K562 (cell line): ENCODE measurements around the gene WASHC4. TPM values are rescaled to one million over a fixed set of nuclear protein-coding genes. Genes with fewer than 3 reads are reported as not detected.

Source experiments
- ATAC-seq: fragments of 200-7000 bp; cut with Tn5 transposase; 3 replicates; pipeline ENCODE4 v1.9.1; 2020; ENCODE audit warnings: moderate library complexity
- BruUV-seq: library from RNA; stranded (reverse); fragments of 400-500 nt; replicated peaks from 2 replicates; lab custom pipeline; 2021; lab: Mats Ljungman, UMichigan
- CTCF ChIA-PET: fragments of 300-600 bp; formaldehyde crosslinking; extraction: SDS; loops from one replicate; lab custom pipeline; 2021; ENCODE audit warnings: low intra/inter-chr PET ratio; lab: Yijun Ruan, JAX
- POLR2A ChIA-PET: fragments of 300-600, 350-650 bp; sonication (Branson Sonifier 250); formaldehyde crosslinking; extraction: SDS; loops from one replicate; lab custom pipeline; 2021; ENCODE audit warnings: antibody characterized with exemption, inconsistent platforms; lab: Yijun Ruan, JAX
- DNase-seq, 4 experiments: peaks; one replicate each; pipeline versions ENCODE4 v3.0.0 to v3.0.0-alpha.2; 2011 to 2018; ENCODE audit warnings: low spot score in 3 of 4, mixed read lengths in 3 of 4; ENCODE audit errors: extremely low read depth in 1 of 4
- FAIRE-seq: peaks from 2 replicates; lab custom pipeline; 2011; peaks lifted over from hg19 to GRCh38; lab: Jason Lieb, UNC
- H2AFZ ChIP-seq: 2 replicates; pipeline ENCODE4 v1.6.0; 2011; ENCODE audit warnings: low read depth, low read length, control low read depth, inconsistent platforms
- H3K27ac ChIP-seq: fragments of 200-600 bp; 3 replicates; pipeline ENCODE4 v1.8.0; 2011; ENCODE audit warnings: low read depth, mild to moderate bottlenecking, control low read depth, inconsistent platforms, low read length, moderate library complexity, mixed read lengths; ENCODE audit errors: extremely low read depth
- H3K27me3 ChIP-seq, 2 experiments: fragments of 300-600 bp in 1 of 2; 2 replicates in 1 of 2; 3 replicates in 1 of 2; pipeline versions ENCODE4 v1.6.0 to v1.8.0; 2011; ENCODE audit warnings: inconsistent platforms in 2 of 2, low read length in 2 of 2, mild to moderate bottlenecking in 1 of 2, mixed read lengths in 1 of 2, moderate library complexity in 1 of 2; ENCODE audit not compliant: control insufficient read depth in 2 of 2, insufficient read depth in 2 of 2
- H3K36me3 ChIP-seq: fragments of 300-600 bp; 3 replicates; pipeline ENCODE4 v1.8.0; 2011; ENCODE audit warnings: mild to moderate bottlenecking, low read length, inconsistent platforms; ENCODE audit not compliant: control insufficient read depth, insufficient read depth
- H3K4me1 ChIP-seq, 2 experiments: fragments of 200-600 bp in 1 of 2; replicated peaks in 1 of 2; 2 replicates in 1 of 2; 3 replicates in 1 of 2; pipeline versions ENCODE4 v1.5.1 to v1.8.0; 2011; ENCODE audit warnings: inconsistent platforms in 2 of 2, low read length in 2 of 2, mild to moderate bottlenecking in 1 of 2, mixed read lengths in 1 of 2, moderate library complexity in 1 of 2; ENCODE audit not compliant: control insufficient read depth in 2 of 2, insufficient read depth in 2 of 2
- H3K4me2 ChIP-seq: 2 replicates; pipeline ENCODE4 v1.6.1; 2011; ENCODE audit warnings: low read length, control low read depth, inconsistent platforms, mixed read lengths; ENCODE audit not compliant: insufficient read depth
- H3K4me3 ChIP-seq: fragments of 200-600 bp; sonication (generic), shearing (Covaris generic); 2 replicates; pipeline ENCODE4 v1.5.1; 2016; ENCODE audit warnings: control low read depth, inconsistent platforms
- H3K79me2 ChIP-seq: fragments of 200-600 bp; 3 replicates; pipeline ENCODE4 v1.8.0; 2011; ENCODE audit warnings: low read length, inconsistent platforms; ENCODE audit not compliant: control insufficient read depth, insufficient read depth
- H3K9ac ChIP-seq, 2 experiments: 2 replicates each; pipeline versions ENCODE4 v1.6.0 to v1.6.1; 2011; ENCODE audit warnings: low read depth in 2 of 2, low read length in 2 of 2, control low read depth in 1 of 2, inconsistent platforms in 1 of 2, mild to moderate bottlenecking in 1 of 2, mixed read lengths in 1 of 2; ENCODE audit not compliant: insufficient read depth in 1 of 2
- H3K9me1 ChIP-seq: one replicate; pipeline ENCODE4 v1.6.0; 2011; ENCODE audit warnings: inconsistent platforms, mild to moderate bottlenecking, low read length, moderate library complexity; ENCODE audit not compliant: control insufficient read depth, insufficient read depth
- H3K9me3 ChIP-seq: replicated peaks from 2 replicates; pipeline ENCODE4 v1.5.1; 2011; ENCODE audit warnings: low read depth, low read length, inconsistent platforms; ENCODE audit not compliant: control insufficient read depth, insufficient read depth
- H4K20me1 ChIP-seq: replicated peaks from 2 replicates; pipeline ENCODE4 v1.6.1; 2011; ENCODE audit warnings: low read length, inconsistent platforms, mixed read lengths; ENCODE audit not compliant: control insufficient read depth, insufficient read depth
- BRCA1 ChIP-seq, 2 experiments: fragments of 450-650 bp in 1 of 2; sonication (generic) in 1 of 2; formaldehyde crosslinking in 1 of 2; IDR thresholded peaks; 2 replicates each; pipeline versions ENCODE4 v1.5.0 to v1.6.1; 2017 to 2020; ENCODE audit warnings: mild to moderate bottlenecking in 1 of 2, missing genetic modification reagents in 1 of 2
- DEAF1 ChIP-seq: fragments of 450-650 bp; formaldehyde crosslinking; IDR thresholded peaks from 2 replicates; pipeline ENCODE4 v1.4.0; 2020; ENCODE audit warnings: mild to moderate bottlenecking, moderate library complexity
- HIVEP1 ChIP-seq: fragments of 250-450 bp; sonication (Bioruptor Pico); IDR thresholded peaks from 2 replicates; pipeline ENCODE4 v1.4.0; 2020; ENCODE audit warnings: mild to moderate bottlenecking
- MTA3 ChIP-seq: fragments of 450-650 bp; formaldehyde crosslinking; IDR thresholded peaks from 2 replicates; pipeline ENCODE4 v1.6.1; 2017; ENCODE audit warnings: mild to moderate bottlenecking, borderline replicate concordance
- SAFB ChIP-seq: fragments of 200-400 bp; formaldehyde crosslinking; IDR thresholded peaks from 2 replicates; pipeline ENCODE4 v1.6.1; 2017; ENCODE audit warnings: low read depth, low read length, borderline replicate concordance
- SREBF2 ChIP-seq: sonication (generic); formaldehyde crosslinking; IDR thresholded peaks from 2 replicates; pipeline ENCODE4 v1.4.0; 2020; ENCODE audit warnings: mild to moderate bottlenecking, missing genetic modification reagents
- SRSF7 ChIP-seq: fragments of 200-400 bp; formaldehyde crosslinking; optimal IDR thresholded peaks from 2 replicates; pipeline ENCODE3; 2017; ENCODE audit warnings: mild to moderate bottlenecking, low read depth, low read length
- TARDBP ChIP-seq: fragments of 450-650 bp; IDR thresholded peaks from 2 replicates; pipeline ENCODE4 v1.6.1; 2016
- U2AF2 ChIP-seq: fragments of 200-400 bp; formaldehyde crosslinking; optimal IDR thresholded peaks from 2 replicates; pipeline ENCODE3; 2017; ENCODE audit warnings: low read depth, mild to moderate bottlenecking, low read length
- ZBTB12 ChIP-seq: fragments of 250-450 bp; sonication (Bioruptor Pico); IDR thresholded peaks from 2 replicates; pipeline ENCODE4 v1.4.0; 2020
- ZNF124 ChIP-seq: sonication (generic); formaldehyde crosslinking; IDR thresholded peaks from 2 replicates; pipeline ENCODE4 v1.8.1; 2022; ENCODE audit warnings: missing genetic modification reagents
- ZNF311 ChIP-seq: fragments of 250-450 bp; sonication (Bioruptor Pico); IDR thresholded peaks from 2 replicates; pipeline ENCODE4 v1.4.0; 2020; ENCODE audit warnings: mild to moderate bottlenecking, moderate library complexity
- WGBS: fragments of 100-300 bp; shearing (Covaris generic); methylation state at CpG from one replicate; pipeline ENCODE4 v1.1.6; 2016; ENCODE audit warnings: low coverage, mixed read lengths; ENCODE audit not compliant: insufficient coverage; ENCODE audit errors: missing lambda C conversion rate; 5-methylcytosine and 5-hydroxymethylcytosine counted together
- in situ Hi-C: fragments of 300-500 bp; cut with MboI; formaldehyde crosslinking; loops from 4 replicates; pipeline ENCODE4 v1.15.0; 2018; ENCODE audit warnings: inconsistent platforms, mixed read lengths
- intact Hi-C: fragments of 100-400 bp; cut with micrococcal nuclease; formaldehyde crosslinking; loops from 2 replicates; pipeline ENCODE4 v1.14.2; 2022
- polyA plus RNA-seq, 8 experiments: library from polyadenylated mRNA; depleted of rRNA in 4 of 8; stranded (reverse) in 5 of 8; unstranded in 3 of 8; fragments of >200 nt; fragmentation: Nextera tagmentation in 2 of 8; fragmentation: Illumina TruSeq in 1 of 8; extraction: Ambion mirVana in 2 of 8; extraction: Trizol in 1 of 8; gene quantifications; 2 replicates each; pipeline versions ENCODE4 v1.2.1 to v1.2.3, GENCODE V29; 2011 to 2014; ENCODE audit warnings: inconsistent platforms in 1 of 8, missing spikeins in 1 of 8
- total RNA-seq, 7 experiments: library from RNA; depleted of rRNA in 6 of 7; stranded (reverse); fragments of >200 nt in 6 of 7; fragmentation: Illumina TruSeq in 2 of 7; extraction: Trizol in 2 of 7; gene quantifications; 2 replicates each; pipeline versions ENCODE4 v1.2.1 to v1.2.3, GENCODE V29; 2011 to 2021; ENCODE audit warnings: low replicate concordance in 1 of 7
- TF ChIP-seq, protein P1 (sequence below), 2 experiments: fragments of 450-650 bp; conservative IDR thresholded peaks; 2 replicates each; pipeline ENCODE4 v1.6.1; 2017; ENCODE audit warnings: mild to moderate bottlenecking in 2 of 2, moderate library complexity in 2 of 2
- TF ChIP-seq, protein P2 (sequence below): sonication (generic); formaldehyde crosslinking; IDR thresholded peaks from 2 replicates; pipeline ENCODE4 v1.8.1; 2022; ENCODE audit warnings: missing genetic modification reagents
- TF ChIP-seq, protein P3 (sequence below): sonication (generic); formaldehyde crosslinking; IDR thresholded peaks from 2 replicates; pipeline ENCODE4 v1.8.0; 2022; ENCODE audit warnings: missing genetic modification reagents, mild to moderate bottlenecking, borderline replicate concordance

WASHC4 gene
- total and polyA plus RNA-seq, 9 of the 15 experiments (the other 6 are each of a cell fraction or from before 2014, with no cell fraction given) = 12.5 to 38.5 (median 21.3) TPM

GRCh38 chr12:105138248-105138647 is 30.7 kb downstream of the WASHC4 start:
- DNase-seq (no peak), FAIRE-seq (no peak), ATAC-seq (no peak)
- Histone ChIP-seq H3K4me2 (no peak overlapping the region), H3K4me1 (no peaks in the 10 kb centered on the region), H2AFZ (no peak overlapping the region), H3K4me3 (no peak overlapping the region), H3K9ac (no peak overlapping the region), H3K27ac (no peak overlapping the region), H3K79me2 (no peaks in the 10 kb centered on the region), H4K20me1 (no peaks in the 10 kb centered on the region), H3K9me3 (no peaks in the 10 kb centered on the region), H3K36me3 (peaks cover 48% of the 10 kb centered on the region), H3K27me3 (no peaks in the 10 kb centered on the region), H3K9me1 (no peaks in the 10 kb centered on the region)
- ChIA-PET CTCF (no interaction called here), POLR2A (interaction anchor here (1.8 kb wide), 1 partner anchor 10 kb away, joined by 5 read pairs; no protein-coding TSS in a partner anchor)
- in situ Hi-C loops (no loop called here), intact Hi-C loops (no loop called here)
- BruUV-seq = no TSS peak
- 97% methylated on average over 2 of the region's 2 CpGs for WGBS
- TF ChIP-seq BRCA1 (IDR thresholded peaks at IDR 0.05) (no peak), BRCA1 (CRISPR knock-in tag; IDR thresholded peaks at IDR 0.05) (no peak), MTA3 (no peak), ZBTB12 (CRISPR knock-in tag) (no peak), HIVEP1 (CRISPR knock-in tag) (no peak), SRSF7 (no peak), U2AF2 (no peak), SAFB (no peak), SREBF2 (no peak), DEAF1 (CRISPR knock-in tag) (no peak), TARDBP (no peak), ZNF124 (CRISPR knock-in tag) (no peak), ZNF311 (CRISPR knock-in tag) (no peak)
- TF ChIP-seq, protein P1, sequence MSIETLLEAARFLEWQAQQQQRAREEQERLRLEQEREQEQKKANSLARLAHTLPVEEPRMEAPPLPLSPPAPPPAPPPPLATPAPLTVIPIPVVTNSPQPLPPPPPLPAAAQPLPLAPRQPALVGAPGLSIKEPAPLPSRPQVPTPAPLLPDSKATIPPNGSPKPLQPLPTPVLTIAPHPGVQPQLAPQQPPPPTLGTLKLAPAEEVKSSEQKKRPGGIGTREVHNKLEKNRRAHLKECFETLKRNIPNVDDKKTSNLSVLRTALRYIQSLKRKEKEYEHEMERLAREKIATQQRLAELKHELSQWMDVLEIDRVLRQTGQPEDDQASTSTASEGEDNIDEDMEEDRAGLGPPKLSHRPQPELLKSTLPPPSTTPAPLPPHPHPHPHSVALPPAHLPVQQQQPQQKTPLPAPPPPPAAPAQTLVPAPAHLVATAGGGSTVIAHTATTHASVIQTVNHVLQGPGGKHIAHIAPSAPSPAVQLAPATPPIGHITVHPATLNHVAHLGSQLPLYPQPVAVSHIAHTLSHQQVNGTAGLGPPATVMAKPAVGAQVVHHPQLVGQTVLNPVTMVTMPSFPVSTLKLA (conservative IDR thresholded peaks at IDR 0.05) = no peak
- TF ChIP-seq, protein P2, sequence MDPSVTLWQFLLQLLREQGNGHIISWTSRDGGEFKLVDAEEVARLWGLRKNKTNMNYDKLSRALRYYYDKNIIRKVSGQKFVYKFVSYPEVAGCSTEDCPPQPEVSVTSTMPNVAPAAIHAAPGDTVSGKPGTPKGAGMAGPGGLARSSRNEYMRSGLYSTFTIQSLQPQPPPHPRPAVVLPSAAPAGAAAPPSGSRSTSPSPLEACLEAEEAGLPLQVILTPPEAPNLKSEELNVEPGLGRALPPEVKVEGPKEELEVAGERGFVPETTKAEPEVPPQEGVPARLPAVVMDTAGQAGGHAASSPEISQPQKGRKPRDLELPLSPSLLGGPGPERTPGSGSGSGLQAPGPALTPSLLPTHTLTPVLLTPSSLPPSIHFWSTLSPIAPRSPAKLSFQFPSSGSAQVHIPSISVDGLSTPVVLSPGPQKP (CRISPR knock-in tag) = no peak
- TF ChIP-seq, protein P3, sequence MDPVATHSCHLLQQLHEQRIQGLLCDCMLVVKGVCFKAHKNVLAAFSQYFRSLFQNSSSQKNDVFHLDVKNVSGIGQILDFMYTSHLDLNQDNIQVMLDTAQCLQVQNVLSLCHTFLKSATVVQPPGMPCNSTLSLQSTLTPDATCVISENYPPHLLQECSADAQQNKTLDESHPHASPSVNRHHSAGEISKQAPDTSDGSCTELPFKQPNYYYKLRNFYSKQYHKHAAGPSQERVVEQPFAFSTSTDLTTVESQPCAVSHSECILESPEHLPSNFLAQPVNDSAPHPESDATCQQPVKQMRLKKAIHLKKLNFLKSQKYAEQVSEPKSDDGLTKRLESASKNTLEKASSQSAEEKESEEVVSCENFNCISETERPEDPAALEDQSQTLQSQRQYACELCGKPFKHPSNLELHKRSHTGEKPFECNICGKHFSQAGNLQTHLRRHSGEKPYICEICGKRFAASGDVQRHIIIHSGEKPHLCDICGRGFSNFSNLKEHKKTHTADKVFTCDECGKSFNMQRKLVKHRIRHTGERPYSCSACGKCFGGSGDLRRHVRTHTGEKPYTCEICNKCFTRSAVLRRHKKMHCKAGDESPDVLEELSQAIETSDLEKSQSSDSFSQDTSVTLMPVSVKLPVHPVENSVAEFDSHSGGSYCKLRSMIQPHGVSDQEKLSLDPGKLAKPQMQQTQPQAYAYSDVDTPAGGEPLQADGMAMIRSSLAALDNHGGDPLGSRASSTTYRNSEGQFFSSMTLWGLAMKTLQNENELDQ (CRISPR knock-in tag) = no peak
